Activated CD4-positive, alpha-beta T cell treated with anti-CD3 and anti-CD28 coated beads for 48 hours (primary cell): ENCODE data around the gene PDCD1.
"Not testable (repeated sequence)": the region's sequence is repeated elsewhere in the genome, so short reads cannot be mapped to it uniquely, and the experiment has no call there.

ENCODE experiments used
- DNase-seq: peaks from one replicate; pipeline ENCODE4 v3.0.0-alpha.2; 2020

PDCD1 gene

DNA sequence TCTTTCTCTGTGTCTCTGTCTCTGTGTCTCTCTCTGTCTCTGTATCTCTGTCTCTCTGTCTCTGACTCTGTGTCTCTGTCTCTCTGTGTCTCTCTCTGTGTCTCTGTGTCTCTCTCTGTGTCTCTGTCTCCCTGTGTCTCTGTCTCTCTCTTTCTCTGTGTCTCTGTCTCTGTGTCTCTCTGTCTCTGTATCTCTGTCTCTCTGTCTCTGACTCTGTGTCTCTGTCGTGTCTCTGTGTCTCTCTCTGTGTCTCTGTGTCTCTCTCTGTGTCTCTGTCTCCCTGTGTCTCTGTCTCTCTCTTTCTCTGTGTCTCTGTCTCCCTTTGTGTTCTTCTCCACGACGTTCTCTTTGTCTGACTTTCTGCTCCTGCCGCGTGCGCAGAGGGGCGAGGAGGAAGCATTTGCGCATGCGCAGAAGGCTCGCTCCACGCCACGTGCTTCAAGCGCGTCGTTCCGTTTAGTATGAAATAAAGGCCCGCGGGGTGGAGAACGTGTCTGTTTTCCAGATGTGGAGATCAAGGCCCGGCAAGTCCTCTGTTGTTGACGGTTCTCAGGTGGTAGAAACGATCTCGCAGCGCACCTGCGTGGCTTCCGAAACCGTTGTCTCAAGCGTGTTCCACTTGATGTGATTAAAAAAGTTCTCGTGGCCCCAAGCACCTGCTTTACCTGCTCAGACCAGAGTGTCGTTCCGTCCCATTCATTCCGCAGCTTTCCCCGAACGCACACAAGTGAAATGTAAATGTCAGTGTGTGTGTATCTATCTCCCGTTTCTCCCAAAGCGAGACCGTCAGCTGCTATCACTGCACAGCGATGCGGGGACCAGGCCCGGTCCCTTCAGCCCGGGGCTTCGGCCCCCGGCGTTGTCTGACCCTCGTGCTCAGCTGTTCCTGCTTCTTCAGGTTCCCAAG lies 34.9 kb downstream of the PDCD1 start:
- not testable (repeated sequence) for DNase-seq

DNA sequence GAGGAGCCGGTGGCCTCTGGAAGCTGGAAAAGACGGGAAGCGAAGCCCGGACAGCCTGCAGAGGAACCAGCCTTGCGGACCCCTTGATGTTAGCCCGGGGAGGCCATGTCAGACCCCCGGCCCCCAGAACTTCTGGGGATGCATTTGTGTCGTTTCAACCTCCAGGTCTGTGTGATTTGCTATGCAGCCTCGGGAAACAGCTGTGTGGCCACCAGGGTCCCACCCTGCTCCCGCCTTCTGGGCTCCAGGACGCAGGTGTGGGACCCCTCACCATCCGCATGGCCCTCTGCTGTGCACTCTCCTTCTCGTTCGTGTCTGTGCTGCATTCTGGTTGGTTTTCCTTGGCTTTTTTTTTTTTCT lies 36.5 kb downstream of the PDCD1 start:
- DNase-seq: no peak

DNA sequence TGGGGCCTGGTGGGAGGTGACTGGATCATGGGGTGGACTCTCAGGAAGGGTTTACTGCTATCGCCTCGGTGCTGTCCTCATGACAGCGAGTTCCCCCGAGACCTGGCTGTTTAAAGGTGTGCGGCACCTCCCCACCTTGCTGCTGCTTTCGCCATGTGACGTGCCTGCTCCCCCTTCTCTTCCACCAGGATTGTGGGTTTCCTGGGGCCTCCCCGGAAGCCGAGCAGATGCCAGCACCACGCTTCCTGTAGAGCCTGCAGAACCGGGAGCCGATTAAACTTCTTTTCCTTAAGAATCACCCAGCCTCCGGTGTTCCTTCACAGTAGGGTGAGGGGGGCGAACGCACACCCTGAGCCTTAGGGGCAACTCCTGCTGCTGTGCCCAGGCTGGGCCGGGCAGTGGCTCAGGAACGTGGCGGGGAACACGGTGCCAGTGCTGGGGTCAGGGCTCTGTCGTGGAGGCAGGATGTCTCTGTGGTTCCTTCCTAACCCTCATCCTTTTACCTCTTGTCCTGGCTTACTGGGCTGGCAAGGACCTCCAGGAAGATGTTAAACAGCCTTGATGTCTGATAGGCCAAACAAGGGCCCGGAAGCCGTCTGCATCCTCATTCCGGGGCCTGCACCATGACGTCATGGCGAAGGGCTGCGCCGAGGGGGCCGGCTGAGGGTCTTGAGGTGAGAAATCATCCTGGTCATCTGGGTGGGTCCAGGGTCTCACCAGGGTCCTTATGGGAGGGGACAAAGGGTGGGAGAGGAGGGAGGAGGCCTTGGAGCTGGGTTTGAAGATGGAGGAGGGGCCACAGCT lies 37.0 kb downstream of the PDCD1 start:
- DNase-seq: no peak

DNA sequence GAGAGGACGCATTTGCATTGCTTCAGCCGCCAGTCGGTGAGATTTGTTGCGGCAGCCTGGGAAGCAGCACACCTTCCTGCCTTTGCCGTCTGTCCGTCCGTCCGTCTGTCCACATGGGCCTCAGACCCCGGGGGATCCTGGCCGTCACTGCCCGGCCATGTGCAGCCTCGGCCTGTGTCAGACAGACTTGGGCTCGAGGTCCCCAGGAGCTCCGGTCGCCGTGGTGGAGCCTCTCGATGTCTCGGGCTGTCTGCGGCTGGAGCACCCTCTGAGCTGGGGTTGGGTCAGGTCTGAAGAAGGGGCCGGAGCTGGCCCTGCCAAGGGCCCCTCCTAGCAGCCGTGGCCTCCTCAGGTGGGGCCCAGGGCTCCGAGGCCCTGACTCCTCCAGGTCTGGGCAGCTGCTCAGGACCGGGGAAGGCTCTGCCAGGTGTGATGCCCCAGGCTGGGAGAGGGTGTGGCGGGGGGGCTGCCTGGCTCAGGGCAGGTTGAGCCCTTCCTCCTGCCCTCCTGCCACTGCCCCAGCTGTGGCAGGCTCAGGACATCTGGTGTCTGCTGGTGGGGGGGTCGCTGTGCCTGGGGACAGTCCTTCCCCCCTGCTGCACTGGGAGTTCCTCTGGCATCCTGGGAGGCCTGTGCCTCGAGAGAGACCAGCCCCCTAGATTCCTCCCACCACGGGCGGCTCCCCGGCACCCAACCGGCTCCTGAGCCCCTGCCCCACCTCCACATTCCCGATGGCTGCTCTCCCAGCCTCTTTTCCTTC lies 37.9 kb downstream of the PDCD1 start:
- DNase-seq: no peak

DNA sequence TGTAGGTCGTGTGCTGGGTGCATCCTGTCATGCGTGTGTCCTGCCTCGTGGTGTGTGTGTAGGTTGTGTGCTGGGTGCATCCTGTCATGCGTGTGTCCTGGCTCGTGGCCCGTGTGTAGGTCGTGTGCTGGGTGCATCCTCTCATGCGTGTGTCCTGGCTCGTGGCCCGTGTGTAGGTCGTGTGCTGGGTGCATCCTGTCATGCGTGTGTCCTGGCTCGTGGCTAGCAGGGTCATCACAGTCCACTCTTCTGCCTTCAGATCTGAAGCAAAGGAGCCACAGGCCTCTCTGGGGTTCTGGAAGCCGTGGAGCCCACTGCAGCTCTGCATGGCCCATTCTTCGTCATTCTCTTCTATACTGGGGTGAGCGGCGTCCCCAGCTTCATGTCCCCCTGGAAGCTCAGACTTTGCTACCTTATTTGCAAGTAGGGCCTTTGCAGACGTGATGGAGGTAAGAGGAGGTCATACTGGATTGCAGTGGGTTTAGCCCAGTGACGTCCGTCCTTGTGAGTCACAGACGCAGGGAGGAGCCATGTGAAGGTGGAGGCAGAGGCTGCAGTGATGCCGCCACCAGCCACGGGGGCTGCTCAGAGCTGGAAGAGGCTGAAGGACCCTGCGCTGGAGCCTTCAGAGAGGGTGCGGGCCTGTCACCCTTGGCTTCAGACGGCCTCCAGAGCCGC lies 38.6 kb downstream of the PDCD1 start:
- not testable (repeated sequence) for DNase-seq

DNA sequence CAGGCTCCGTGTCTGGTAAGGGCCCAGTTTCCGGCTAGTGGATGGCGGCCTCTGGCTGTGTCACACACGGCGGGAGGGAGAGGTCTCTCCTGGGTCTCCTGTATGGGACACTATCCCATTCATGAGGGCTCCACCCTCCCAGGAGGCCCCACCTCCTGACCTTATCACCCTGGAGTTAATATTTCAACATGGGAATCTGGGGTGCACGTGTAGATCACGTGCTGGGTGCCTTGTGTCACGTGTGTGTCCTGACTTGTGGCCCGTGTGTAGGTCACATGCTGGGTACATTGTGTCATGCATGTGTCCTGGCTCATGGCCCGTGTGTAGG lies 39.8 kb downstream of the PDCD1 start:
- no peak for DNase-seq

DNA sequence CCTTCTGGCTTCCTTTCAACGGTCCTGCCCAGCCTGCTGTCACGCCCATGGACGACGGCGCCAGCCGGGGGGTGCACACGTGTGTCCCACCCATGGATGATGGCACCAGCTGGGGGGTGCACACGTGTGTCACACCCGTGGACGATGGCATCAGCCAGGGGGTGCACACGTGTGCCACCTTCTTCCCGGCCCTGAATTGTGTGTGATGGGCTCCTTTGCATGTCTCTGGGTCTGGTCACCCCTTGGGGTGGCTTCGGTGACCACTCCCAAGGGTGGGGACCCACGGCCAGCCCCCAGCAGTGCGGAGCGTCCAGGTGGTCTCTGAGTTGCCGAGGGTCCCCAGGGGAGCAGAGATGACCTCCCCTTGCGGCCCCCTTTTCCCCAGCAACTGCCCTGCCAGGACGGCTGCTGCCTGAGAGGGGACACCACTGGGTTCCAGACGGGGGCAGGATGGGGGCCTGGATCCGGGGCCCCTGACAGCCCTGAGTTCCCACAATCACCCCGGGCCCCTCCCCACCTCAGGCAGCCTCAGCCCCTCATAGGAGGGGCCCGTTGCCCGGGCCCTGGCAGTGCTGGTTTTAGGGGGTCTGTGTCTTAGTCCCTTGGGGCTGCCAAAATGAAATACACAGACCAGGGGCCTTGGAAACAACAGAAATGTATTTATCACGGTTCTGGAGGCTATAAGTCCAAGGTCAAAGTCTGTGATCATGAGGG lies 40.3 kb downstream of the PDCD1 start:
- no peak for DNase-seq

DNA sequence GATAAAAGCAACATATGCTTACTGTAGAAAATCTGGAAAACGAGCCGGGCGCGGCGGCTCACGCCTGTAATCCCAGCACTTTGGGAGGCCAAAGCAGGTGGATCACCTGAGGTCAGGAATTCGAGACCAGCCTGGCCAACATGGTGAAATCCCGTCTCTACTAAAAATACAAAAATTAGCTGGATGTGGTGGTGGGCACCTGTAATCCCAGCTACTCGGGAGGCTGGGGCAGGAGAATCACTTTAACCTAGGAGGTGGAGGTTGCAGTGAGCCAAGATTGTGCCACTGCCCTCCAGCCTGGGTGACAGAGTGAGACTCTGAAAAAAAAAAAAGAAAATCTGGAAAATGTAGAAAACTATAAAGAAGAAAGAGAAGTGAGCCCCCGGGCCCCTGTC lies 40.9 kb downstream of the PDCD1 start:
- not testable (repeated sequence) for DNase-seq

DNA sequence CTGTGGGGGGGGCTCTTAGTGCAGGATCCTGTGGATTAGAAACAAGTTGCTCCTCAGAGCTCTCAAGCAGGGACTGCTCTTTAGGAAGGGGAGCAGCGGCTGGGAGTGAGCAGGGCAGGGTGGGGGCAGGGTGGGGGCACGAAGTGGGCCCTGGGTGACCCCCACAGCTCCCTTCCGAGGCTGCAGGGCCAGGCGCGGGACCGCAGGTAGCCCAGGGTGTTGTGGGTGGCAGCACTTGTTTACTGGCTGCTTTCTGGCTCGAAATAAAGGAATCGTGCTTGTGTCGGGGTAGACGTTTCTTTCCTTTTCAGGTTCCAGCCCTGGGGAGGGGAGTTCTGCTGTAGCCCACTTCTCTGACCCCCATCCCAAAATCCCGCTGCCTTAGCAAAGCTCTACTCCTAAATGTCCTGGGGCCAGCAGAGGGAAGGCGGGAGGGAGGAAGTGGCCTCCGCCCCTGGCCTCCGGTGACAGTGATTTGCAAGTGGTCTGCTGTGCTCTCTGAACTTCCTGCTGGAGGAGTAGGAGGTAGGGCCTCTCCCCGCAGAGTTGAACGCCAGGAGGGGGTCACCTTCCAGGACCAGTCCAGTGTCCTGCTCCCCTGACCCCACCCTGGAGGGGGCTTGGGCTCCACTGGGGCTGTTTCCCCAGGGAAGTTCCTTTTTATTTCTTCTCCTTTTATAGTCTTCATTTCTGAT lies 41.4 kb downstream of the PDCD1 start:
- no peak for DNase-seq

DNA sequence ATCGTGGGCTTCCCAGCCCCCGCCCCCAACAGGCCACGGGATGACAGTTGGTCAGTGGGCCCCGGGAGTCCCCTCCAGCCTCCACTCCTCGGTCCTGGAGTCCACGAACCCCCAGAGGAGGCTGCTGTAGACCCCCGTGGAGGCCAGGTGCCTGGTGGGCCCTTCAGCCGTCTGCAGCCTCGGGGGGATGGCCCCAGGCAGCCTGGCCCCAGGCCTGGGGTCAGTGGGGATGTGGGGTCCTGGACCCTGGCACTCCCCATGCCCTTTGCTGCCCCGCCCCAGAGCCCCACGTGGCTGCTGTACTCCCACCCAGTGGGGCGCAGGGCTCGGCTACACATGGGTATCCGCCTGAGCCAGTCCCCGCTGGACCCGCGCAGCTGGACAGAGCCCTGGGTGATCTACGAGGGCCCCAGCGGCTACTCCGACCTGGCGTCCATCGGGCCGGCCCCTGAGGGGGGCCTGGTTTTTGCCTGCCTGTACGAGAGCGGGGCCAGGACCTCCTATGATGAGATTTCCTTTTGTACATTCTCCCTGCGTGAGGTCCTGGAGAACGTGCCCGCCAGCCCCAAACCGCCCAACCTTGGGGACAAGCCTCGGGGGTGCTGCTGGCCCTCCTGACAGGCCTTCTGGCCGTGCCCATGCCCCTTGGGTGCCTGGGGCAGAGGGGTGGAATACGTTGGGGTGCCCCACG lies 42.1 kb downstream of the PDCD1 start:
- no peak for DNase-seq

DNA sequence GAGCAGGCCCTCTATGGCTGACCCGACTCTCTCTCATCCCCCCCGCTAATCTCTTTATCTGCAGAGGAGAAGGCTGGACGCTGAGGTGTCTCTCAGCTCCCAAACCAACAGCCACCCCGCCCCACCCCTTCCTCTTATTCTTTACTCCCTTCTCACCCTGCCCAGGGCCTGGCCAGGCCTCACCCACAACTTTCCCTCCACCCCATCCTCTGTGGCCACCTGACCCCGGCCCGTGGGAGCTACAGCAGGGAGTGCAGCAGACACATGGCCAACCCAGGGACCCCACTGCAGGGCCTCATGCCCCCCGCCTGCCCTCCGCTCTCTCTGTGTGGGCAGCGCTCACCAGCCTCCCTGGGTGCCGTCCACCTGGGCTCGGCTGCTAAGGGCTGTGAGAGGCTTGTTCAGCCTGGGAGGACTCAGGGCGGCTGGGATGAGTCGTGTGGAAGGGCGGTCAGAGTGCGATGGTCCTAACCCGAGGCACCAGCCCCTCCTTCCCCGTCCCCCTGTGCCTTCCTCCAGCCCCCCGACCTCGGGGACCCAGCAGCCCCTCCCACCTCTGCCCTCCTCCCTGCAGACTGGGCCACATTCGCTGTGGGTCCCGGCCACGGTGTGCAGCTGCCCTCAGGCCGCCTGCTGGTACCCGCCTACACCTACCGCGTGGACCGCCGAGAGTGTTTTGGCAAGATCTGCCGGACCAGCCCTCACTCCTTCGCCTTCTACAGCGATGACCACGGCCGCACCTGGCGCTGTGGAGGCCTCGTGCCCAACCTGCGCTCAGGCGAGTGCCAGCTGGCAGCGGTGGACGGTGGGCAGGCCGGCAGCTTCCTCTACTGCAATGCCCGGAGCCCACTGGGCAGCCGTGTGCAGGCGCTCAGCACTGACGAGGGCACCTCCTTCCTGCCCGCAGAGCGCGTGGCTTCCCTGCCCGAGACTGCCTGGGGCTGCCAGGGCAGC lies 42.9 kb downstream of the PDCD1 start:
- no peak for DNase-seq

DNA sequence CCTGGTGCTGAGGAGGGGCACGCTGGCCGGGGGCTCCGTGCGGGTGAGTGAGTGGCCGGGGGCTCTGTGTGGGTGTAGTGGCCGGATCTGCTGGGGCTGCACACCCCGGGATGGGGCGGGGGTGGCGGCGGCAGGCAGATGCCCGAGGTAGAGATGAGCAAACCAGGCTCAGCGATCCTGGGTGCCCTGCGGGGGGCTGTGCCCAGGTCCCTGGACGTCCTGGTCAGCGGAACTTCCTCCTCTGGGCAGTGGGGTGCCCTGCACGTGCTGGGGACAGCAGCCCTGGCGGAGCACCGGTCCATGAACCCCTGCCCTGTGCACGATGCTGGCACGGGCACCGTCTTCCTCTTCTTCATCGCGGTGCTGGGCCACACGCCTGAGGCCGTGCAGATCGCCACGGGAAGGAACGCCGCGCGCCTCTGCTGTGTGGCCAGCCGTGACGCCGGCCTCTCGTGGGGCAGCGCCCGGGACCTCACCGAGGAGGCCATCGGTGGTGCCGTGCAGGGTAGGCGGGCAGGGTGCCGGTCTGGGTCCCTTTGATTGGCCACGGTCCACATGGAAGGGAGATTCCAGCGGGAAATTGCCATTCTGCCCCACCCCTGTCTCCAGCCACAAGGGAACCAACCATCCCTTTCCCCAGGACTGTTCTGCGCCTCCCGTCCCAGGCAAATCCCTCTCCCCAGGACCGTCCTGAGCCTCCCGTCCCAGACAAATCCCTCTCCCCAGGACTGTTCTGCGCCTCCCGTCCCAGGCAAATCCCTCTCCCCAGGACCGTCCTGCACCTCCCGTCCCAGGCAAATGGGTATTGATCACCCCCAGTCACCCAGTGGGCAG lies 43.8 kb downstream of the PDCD1 start:
- no peak for DNase-seq

DNA sequence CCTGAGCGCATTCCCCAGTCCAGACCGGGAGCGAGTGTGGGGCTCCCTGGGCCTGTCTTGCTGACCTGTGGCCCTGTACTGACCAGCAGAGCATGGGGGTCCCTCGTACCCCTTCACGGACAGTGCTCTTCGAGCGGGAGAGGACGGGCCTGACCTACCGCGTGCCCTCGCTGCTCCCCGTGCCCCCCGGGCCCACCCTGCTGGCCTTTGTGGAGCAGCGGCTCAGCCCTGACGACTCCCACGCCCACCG lies 44.4 kb downstream of the PDCD1 start:
- no peak for DNase-seq

DNA sequence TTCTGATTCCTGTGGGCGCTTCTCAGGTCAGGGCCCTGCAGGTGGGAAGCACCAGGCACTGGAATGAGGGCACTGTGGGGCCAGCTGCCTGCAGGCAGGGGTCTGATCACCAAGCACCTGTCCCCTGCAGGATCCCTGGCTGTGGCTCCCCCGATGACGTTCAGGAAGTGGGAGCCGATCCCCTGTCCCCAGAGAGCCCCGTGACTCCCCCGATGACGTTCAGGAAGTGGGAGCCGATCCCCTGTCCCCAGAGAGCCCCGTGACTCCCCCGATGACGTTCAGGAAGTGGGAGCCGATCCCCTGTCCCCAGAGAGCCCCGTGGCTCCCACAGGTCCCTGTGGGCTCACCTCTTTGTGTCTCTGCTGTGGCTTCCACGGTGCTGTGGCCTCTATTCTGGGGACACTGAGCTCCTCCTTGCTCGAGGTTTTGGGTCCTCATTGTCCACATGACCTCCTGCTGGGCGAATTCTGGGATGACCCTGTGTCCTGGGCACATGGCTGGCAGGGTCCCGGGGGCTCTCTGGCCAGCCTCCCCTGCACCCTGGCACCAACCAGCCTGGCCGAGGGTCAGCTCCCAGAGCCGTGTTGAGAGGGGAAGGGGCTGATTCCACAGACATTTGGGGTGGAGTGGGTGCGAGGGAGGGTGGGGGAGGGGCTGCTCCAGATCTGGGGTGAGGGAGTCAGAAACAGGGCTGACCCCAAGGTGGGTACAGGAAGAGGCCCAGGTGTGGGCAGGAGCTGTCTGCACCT lies 44.9 kb downstream of the PDCD1 start:
- no peak for DNase-seq

DNA sequence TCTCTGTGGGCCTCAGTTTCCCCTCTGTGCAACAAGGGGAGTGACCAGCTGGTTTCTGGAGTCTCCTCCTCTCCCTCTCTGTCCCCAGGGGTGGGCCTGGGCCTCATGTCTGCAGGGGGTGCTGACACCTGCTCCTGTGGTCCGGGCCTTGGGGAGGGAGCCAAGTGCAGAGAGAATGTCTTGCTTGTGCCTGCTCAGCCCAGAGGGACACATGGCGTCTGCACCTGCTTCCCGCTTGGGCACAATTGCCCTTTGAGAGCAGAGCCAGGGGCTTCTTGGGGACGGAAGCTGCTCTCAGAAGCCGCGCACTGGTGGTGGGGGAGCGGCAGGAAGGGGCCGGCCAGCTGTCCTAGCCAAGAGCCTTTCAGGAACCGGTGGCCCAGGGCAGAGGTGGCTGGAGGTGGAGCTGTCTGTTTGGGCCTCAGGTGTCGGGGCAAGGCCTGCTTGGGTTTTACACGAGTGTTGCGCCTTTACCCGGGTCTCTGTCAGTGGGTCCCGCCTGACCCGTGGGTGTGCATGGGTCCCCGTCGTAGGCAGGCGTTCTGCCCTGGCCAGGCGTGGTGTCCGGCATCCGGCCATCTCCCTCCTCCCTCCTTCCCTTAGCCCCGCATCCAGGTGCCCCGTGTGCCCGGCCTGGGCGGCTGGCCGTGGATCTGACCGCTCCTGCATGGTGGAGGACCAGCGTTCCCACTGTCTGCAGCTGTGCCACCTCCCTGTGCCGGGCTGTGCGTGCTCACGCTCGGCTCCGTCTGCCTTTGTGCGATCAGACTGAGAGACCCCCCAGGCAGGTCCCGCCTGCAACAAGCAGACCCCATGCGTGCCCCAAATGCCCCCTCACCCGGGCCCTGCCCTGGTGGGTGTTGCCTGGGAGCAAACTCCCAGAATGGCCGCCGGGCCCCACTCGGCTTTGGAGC lies 45.7 kb downstream of the PDCD1 start:
- DNase-seq: no peak

DNA sequence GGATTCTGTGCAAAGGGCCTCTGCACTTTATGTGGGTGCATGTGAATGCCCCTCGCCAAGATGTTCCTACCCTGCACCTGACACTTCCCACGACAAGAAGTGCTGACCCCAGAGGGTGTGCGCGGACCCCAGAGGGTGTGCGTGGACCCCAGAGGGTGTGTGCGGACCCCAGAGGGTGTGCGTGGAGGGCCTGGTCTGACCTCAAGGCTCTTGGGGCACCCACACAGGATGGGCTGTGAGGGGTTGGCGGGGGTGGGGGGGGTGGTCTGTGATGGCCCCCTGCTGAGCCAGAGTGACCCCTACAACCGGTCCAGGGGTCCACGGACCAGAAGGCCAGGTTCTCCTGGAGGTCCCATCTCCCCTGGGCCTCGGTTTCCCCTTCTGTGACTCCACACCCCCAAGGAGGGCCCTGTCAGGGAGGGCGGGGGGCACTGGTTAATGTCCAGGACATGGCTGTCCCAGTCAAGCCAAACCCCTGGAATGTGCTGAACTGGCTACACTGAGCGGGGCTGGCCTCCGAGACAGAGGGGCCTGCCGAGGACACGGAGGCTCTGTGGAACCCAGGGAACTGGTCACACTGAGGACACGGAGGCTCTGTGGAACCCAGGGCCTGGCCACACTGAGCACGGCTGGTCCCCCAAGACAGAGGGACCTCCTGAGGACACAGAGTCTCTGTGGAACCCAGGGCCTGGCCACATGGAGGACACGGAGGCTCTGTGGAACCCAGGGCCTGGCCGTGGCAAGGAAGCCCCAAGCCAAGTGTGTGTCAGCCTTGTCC lies 46.6 kb downstream of the PDCD1 start:
- DNase-seq: no peak
